Daoy (cell line): ENCODE data around the gene CYP11A1. TPM values are rescaled to one million over a fixed set of nuclear protein-coding genes. Genes with fewer than 3 reads are reported as not detected.

Source experiments
- DNase-seq: peaks from one replicate; pipeline ENCODE4 v3.0.0-alpha.2; 2015; ENCODE audit warnings: low read depth
- total RNA-seq: library from RNA; depleted of rRNA; stranded (reverse); fragments of >200 nt; shearing (Covaris generic); gene quantifications from 2 replicates; pipeline ENCODE4 v1.2.3, GENCODE V29; 2014; rRNA removed

The CYP11A1 gene
- total RNA-seq, 1 experiment from 2014 or later, result 0.06 TPM

GRCh38 chr15:74301583-74302361, 65.7 kb downstream of the CYP11A1 start:
- DNase-seq, result no peak

GRCh38 chr15:74300057-74300795, 67.2 kb downstream of the CYP11A1 start:
- no peak for DNase-seq

GRCh38 chr15:74297887-74298286, 69.6 kb downstream of the CYP11A1 start:
- no peak for DNase-seq

DNA sequence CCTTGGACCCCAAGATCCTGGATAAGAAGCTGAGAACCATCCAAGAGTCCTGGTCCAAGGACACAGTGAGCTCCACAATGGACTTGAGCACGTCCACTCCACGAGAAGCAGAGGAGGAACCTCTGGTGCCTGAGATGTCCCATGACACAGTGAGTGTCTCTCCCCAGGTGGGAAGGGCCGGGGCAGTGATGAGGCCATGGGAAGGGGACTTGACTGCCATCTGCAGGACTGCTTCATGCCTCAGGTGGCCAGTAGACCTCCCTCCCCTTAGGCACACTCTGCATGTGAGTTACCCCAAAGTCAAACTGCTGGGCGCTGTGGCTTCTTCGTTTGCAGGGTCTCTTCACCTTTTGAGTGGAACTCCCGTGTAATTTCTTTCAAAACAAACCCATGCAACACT, 71.6 kb downstream of the CYP11A1 start:
- no peak for DNase-seq

DNA sequence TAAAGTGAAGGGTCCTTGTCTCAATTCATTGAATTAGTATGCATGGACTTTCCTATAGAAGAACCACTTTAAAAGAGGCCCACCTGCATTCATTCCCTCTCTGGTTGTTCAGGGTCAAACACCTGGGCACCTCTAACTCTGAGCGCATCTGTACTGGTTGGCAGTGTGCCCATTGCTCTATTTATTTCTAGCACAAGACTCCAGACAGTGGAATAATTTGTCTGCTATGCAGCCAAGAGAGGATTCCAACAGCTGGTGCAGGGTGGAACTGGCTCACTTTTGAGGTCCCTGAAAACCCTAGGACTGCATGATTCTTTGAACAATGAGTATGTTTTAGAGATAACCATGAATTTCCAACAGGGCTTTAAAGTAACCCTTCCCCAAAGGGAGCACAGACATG, 73.4 kb downstream of the CYP11A1 start:
- no peak for DNase-seq

- no peak for DNase-seq
Observed at GRCh38 chr15:74293021-74293810, 74.2 kb downstream of the CYP11A1 start.

GRCh38 chr15:74291101-74292071, 76.1 kb downstream of the CYP11A1 start:
- DNase-seq, result peak; percentile 95

GRCh38 chr15:74290645-74291044, 76.8 kb downstream of the CYP11A1 start:
- DNase-seq, result no peak

DNA sequence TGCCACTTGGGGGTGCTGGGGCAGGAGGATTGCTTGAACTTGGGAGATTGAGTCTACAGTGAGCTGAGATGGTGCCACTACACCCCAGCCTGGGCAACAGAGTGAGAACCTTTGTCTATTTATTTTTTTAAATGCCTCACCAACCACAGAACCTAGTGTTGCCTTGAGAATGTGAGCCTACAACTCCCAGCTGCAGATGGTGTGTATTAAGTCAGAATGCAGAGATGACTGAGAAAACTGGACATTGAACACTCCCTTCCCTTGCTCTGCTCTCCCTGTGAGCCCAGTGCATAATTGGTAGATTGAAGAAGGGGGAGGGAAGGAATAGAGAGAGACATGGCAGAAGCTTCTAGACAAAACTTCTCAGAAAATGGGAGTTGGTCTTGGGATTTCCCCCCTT, 77.8 kb downstream of the CYP11A1 start:
- DNase-seq, result peak; percentile 63

Other genes with a start within 250 kb of the CYP11A1 start
- gene ISLR2, start 237.1 kb downstream of the CYP11A1 start, total RNA-seq, result not detected in 2 replicates
- 0.06 and 0.29 TPM in 2 replicates for gene ISLR, start 193.9 kb downstream of the CYP11A1 start, total RNA-seq
- 28.3 and 30.8 TPM in 2 replicates for gene STRA6, start 164.9 kb downstream of the CYP11A1 start, total RNA-seq
- 4.9 and 5.9 TPM in 2 replicates for gene CCDC33, start 131.3 kb downstream of the CYP11A1 start, total RNA-seq
- gene SEMA7A, start 66.3 kb upstream of the CYP11A1 start, total RNA-seq, result 36.2 and 48.3 TPM in 2 replicates
- 109 and 115 TPM in 2 replicates for gene UBL7, start 93.5 kb upstream of the CYP11A1 start, total RNA-seq
- gene ARID3B, start 173.6 kb upstream of the CYP11A1 start, total RNA-seq, result 9.3 and 10.6 TPM in 2 replicates
- 55.2 and 57.4 TPM in 2 replicates for gene CLK3, start 248.2 kb upstream of the CYP11A1 start, total RNA-seq